ENCODE results near the gene ALOX5AP.

Gene ALOX5AP

DNA sequence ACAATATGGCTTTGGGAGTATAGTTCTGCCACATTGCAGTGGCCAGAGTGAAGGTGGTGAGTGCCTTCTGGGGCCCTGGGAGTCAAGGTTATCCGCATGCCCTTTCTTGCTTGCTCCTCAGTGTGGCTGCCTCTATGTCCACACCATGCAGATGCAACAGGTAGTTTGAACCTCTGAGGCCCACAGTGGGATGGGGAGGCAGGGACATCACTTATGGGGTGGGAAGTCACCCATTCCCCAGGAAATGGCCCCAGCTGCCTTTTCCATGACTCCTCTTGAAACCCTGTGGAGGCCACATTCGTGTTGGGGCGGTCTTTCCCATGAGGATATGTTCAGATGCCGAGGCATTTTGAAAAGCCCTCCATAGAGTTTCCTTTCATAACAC is 20.0 kb upstream of the ALOX5AP start:
- DNase-seq: no peak

DNA sequence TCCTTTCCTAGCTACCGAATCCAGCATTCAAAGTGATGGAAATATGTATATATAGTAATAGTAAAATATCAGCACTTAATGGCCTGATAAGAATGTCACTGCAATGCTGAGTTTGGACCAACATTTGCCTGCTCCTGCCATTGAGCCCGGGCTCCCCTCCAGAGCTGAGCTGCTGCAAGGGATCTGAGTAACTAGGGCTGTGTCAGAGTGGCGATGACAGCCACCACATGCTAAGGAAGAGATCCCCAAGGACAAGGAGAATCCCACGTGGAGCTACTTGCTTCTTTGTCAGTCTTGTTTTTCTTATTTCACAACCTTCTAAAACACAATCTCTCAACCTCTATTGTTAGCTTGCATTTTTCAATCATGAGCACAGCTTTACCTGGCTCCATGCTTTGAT is 19.5 kb upstream of the ALOX5AP start:
- DNase-seq: no peak

DNA sequence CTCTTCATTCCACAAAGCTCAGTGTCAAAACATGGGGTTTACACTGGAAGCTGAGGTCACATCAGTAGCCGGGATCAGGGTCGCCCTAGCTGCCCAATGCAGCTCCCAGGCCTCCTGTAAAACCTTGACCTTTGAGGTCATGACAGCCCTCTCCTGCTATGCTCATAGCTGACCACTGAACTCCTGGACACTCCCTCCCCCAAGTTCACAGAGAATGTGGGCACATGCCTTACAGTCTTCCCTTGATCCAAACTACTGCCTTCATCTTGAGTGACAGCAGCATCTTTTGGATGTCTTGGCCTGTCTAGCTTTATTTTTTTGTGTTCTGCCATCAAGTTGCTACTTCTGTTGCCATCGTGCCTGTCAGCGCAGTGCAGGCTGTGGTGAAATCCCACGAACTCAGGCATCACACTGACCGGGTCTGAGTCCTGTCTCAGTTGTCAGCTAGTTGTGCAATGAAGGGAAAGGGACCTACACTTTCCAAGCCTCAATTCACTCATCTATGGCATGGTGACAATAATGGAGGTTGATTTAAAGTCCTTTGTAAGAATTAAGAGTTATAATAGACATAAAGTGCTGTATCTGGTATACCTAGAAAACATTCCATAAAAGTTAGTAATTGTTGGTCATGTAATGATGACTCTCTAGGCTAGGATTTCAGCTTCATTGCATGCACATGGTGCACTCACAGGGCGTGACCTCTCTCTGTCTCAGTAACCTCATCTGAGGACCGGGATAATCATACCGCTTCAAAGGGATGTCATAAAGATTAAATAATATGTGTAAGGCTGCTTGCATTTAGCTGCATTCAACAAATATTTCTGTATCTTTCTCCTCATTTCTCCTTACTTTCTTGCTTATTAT is 16.4 kb upstream of the ALOX5AP start:
- no peak for DNase-seq

DNA sequence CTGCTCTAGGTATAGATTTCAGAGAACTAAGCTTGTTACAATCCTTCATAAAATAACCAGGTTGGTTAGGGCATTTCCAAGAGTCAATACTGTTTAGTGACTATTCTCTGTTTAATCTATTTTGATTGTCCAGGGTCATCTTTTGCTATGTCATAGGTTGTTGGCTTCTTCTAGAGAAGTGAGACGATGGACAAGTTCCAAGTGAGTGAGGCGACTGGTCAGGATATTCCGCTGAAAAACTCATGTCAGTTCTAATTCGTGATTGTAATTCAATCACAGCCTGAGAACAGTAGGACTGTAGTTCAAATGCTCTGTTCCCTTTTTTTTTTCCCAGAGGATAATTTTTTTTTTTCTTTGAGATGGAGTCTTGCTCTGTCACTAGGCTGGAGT is 15.8 kb upstream of the ALOX5AP start:
- DNase-seq: no peak

DNA sequence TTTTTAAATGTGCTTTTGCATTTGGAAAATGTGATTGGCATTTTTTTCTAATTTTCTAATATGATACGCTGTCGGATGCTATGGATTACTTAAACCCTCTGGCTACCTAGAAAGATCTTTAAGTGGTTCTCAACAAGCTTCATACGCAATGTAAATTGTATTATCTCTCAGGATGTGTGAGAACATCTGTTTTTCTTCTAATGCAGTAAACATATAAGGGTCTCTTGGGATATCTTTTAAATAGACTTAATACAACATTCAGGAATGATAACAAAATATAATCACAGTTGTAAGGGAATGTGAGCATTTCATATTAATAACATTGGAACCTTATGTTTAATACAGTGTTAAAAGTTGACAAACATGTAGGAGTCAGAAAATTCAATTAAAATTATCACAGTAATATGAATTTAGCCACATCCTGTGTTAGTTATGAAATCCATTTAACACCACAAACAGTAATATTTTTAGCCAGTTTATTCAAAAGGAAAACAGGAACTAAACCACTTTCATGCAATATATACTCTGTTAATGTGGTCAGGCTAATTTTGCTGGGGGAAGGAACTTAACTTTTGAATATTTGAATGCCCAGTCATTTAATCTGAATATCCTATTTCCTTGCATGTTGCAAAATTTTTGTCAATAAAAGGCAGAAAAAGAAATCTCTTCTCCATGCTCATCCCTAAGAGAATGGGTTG is 15.0 kb upstream of the ALOX5AP start:
- DNase-seq: no peak

DNA sequence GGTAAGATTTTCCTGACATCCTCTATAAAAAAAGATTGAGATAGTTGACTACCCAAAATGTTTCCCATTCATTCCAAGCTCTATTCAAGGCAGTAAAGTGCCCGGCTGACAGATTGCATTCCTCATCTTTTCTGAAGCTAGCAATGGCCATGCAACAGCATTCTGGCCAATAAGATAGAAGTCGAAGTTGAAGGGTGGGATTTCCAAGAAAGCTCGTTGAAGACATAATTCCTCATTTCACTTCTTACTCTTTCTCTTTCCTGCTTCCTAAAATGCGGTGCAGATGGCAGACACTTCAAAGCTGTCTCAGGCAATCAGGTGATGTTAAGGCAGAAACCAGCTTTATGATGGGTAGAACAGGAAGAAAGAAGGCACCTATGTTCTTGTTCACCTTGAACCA is 13.4 kb upstream of the ALOX5AP start:
- no peak for DNase-seq

DNA sequence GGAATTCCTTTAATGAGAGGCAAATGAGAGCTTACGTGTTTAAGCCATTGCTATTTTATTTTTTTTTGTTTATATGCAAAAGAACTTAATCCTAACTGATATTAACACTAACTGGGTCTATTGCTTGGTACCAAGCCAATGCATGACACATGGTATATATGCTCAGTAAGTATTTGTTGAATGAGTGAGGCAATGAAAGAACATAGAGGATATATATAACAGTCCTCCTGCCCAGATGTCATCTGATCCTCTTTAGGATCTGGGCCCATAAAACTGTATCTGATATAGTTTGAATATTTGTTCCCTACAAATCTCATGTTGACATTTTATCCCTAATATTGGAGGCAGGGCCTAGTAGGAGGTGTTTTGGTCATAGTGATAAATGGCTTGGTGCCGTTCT is 13.0 kb upstream of the ALOX5AP start:
- DNase-seq: no peak

DNA sequence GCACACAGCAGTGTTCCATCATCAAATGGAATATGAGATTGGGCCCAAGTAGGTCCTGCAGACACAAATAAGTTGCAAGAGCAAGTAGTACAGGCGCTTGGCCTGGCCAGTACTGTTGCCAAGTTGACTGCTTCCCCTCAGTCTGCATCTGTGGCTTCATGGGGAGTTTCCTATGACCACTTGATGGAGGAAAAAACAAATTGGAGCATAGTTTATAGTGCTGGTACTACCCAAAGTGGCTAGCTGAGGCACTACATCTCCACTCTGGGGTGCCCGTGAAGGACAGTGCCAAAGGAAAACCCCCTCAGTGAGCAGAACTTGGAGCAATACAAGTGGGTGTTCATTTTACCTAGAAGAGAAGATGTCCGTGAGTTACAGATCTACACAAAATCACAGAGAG is 10.6 kb upstream of the ALOX5AP start:
- DNase-seq: no peak

DNA sequence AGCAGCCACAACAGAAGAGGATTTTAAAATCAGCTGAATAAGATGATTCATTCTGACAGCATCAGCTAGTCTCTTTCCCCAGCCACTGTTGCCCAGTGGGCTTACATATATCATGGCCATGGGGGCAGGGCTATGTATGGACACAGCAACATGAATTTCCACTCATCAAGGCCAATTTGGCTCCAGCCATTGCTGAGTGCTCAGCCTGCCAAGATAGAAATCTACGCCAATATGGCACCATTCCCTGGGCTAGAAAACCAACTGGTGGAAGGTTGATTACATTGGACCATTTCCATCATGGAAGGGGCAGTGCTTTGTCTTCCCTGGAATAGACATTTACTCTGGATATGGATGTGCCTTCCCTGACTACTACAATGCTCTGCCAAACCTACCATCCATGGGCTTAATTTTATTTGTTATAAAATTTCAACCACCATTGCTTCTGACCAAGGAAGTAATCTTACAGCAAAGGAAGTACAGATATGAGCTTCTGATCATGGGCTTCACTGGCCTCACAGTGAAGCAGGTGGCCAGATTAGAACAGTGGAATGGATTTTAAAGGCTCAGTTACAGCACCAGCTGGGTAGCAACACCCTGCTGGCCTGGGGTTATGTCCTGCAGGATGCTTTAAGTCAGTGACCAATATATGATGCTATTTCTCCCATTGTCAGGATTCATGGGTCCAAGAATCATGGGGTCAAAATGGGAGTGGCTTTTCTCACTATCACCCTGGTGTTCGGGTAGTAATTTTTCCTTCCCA is 9.8 kb upstream of the ALOX5AP start:
- DNase-seq: no peak

DNA sequence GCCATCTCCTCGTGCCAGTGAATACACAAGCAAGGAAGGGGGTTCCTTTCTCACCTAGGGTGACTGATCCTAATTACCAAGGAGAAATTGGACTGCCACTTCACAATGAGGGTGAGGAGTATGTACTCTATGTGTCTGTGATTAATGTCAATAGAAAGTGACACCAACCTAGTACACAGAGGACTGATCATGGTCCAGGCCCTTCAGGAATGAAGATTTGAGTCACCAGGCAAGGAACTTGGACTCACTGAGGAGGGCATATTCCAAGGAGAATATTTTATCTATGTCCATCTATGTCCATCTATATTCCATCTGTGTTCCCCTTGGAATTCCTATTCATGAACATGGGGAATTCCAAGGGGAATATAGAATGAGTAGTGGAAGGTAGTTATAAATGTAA is 9.2 kb upstream of the ALOX5AP start:
- DNase-seq: no peak

DNA sequence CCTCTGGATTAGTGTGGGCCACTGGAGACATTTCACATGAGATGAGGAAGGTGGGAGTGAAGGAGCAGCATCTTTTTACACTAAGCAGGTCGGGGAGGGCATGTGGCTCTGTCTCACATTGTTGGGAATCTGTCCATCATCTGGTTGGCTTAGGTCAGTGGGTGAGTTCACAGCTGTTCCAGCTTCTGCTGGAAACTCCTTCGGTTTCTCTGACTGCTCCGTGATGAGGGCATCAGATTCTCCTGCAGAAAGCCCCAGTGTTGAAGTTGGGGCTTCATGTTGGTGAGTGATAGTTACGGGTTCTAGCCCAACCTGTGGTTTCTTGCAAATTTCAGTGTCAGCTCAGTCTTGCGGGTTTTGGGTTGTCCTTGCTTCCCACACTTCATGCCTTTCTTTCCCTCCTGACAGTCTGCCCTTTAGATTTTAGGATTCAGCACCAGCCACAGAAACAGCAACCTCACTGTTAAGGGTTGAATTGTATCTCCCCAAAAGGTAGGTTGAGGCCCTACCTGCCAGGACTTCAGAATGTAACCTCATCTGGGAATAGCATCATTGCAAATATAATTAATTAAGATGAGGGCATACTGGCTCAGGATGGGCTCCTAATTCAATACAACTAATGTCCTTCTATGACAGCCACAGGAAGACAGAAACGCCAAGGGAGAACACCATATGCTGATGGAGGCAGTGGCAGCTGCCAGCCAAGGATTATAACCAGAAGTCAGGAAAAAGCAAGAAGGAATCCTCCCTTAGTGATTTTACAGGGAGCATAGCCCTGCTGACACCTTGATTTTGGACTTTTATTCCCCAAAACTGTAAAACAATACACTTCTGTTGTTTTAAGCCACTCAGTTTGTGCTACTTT is 7.6 kb upstream of the ALOX5AP start:
- no peak for DNase-seq

DNA sequence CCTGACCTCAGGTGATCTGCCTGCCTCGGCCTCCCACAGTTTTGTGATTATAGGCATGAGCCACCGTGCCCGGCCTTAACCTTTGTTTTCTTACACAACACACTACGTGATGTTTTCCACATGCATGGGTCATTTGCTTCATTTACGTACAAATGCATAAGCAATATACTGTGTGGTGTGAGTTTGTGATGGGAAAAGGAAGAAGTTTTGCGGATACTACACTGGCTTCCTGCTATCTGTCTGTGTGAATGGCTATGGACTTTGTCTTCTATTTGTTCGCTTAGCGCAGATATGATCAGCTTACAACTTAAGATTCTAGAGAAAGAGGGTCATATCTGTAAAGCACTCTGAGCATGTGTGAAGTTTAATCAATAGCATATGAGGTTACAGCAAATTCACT is 5.5 kb upstream of the ALOX5AP start:
- DNase-seq: no peak

DNA sequence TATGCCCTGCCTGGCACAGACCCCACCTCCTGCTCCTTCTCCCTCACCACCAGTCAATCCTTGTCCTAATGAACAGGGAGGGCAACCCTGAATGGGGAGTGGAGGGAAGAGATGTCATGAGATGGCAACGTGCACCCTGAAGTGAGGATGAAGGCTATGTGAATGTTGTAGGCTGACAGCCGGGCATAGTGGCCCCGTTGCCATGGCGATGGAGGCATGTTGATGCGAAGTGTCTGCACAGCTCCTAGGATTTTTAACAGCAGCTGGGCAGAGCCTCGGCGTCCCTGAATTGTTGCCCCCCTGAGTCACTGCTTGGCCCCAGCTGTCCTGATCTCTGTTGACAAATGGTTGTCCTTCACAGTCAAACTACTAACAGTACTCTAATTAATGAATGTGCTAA is 4.8 kb upstream of the ALOX5AP start:
- DNase-seq: no peak

DNA sequence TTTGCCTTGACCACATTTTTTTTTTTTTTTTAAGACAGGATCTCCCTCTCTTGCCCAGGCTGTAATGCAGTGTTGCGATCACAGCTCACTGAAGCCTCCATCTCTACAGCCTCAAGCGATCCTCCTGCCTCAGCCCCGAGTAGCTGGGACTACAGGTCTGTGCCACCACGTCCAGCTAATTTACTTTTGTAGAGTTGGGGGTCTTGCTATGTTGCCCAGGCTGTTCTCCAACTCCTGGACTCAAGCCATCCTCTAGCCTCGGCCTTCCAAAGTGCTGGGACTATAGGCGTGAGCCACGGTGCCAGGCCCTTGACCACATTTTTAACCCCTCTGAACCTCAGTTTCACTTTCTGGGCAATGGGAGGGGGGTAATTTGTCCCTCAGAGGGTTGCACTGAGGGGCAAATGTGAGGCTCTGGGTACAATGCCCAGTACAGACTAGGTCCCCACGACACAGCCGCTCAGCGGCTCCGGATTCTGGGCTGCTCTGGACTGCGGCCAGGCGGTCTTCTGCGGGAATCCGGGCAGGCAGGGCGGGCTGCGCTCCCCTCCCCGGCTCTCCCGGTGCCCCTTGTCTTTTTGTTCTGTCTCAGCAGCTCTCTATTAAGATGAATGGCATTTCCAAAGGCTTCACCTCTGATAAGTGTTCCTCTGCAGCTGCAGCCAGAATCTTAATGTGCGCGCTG is 3.8 kb upstream of the ALOX5AP start:
- no peak for DNase-seq

DNA sequence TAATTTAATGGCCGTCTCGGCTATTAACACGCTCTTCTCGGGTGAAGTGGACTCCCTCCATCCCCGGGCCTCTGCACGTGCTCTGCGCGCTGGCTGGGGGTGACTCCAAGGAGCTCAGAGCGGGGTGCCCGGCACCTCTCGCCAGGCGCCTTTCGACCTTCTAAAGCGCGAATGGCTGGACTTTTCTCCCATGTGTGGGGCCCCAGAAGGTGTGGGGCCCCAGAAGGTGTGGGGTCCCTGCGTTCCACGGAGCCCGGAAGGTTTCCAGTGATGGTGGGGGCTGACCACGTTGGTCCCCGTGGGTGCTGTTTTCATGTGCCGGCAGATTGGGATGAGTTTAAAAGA is 3.3 kb upstream of the ALOX5AP start:
- DNase-seq: no peak

DNA sequence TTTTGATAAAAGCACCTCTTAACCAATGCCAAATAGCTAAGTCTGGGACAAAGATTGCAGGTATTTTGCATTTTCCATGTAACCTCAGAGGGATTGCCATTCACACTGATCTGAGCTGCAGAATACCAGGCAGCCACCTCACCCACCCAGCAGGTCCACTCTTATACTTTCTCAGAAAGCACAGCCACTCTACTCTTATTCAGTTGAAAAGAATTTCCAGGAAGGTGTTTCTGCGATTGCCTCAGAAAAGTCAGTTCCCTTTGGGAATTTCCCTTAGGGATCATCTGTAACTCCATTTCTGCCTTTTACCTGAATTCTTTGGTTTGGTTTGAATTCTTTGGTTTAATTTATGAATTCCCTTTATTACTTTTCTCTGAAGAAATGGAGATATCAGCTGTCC is 904 bp upstream of the ALOX5AP start:
- DNase-seq: no peak

DNA sequence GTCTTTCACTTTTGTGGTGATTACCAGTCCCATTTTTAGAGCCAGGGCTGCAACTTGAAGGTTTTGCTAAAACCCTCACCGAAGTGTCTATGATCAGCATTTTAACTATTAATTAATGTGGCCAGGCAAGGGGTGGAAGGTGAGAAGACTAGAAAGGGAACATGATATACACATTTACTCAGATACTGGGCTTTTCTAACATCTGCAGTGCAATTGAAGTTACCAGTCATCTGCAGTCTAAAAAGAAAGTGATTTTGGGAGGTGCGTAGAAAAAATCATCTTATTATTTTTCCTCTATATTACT is 481 bp downstream of the ALOX5AP start:
- no peak for DNase-seq

DNA sequence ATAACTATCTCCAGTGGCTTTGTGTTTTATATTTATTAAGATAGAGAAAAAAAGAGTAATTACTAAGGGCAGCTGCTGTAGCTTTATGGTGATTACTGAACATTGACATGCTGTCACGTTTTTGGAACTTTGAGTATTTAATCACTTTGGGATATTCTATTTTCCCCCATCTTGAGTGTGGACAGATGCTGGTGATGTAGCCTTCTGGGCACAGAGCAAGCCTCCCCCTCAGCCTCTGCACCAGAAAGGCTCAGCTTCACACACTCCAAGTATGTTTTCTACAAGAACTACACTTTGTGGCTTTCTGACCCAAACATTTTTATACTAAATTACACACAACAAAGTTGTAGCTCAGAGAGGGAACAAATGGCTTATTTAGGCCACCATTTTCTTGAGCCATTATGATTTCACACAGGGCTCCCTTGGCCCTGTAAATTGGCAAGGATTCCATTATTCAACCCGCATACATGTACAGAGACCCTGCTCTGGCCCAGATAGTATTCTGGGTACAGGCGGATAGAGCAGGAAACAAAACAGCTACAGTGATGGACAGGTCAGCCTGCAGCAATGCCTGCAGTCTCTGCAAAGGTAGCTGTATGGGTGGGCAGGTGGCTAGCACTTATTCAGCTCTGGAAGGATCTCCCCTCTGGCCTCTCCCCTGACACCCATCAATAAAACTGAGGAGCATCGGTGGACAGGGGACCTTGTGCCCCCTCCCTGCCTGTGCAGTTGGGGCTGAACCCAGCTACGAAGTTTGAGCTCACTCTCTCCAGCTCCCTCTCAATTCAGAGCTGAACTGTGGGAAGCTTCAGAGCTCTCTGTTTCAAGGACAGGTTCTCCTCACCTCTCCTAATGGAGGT is 1.3 kb downstream of the ALOX5AP start:
- no peak for DNase-seq

DNA sequence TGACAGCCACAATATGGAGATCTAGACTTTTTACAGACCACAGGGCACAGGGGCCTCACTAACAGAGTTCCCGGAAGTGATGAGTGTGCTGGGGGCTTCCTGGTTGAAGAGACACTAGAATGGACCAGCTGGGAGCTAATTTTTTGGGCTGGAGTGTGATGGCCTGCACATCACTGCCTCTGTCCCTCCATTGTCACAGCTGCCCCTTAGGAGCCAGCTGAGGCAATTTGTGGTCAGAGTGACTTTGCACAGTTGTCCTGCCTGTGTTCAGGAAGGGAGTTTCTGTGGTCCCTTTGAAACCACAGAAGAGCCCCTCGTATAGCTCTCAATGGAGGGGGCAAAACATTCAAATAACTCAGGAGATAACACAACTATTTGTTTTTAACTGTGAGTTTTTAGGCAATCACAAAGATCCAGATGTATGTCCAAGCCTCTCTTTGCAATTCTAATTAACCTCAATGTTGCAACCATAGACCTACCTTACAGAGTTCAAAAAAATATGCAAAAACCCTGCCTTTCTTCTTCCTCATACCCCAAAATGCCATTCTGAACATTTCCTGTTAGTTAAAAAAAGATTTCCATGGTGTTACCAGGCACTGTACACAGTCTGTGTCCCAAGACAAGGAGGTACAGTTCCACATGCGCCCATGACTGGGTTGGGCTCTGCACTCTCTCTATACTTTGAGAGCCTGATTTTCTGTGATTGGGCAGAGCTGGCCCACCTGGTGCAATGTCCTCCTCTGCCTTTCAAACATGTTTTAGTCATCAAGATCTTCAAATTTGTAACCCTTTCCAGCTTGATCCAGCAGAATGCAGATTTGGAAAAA is 2.4 kb downstream of the ALOX5AP start:
- peak in 1 of 2 donors; percentile 41 for DNase-seq

DNA sequence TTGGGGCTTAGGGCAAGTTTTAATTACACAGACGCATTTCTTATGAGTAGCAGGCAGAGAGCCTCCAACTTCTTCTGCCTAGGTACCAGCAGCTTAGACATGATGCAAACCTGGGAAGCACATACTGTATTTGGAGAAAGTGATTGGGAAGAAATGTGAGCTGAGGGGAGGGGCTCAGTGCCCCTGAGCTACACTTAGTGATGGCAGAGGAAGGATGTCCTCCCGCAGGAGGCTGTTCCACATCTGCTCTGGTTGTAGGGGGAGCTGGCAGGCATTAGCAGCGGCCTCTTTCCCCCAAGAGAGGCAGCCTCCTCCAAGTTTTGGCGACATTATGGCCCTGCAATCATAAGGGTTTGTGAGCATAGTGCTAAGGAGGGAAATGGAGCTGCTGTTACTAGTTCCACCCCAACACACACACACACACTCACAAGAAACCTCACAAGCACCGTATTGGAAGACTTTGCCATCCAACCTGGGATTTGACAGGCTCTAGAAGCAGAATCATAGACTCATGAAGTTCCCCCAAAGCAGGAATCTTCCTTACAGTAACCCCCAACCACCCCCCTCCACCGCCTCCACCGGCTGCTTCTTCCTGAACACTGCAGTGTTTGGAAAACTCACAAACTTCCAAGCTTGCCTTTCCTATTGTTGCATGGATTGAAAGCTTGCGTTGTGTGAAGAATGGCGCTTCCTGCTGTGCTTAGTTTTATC is 3.3 kb downstream of the ALOX5AP start:
- no peak for DNase-seq

Measured in CD4-positive, alpha-beta T cell treated with Interleukin-4 for 1 hour (primary cell).